ENCODE data around the gene ADAP1. TPM values are rescaled to one million over a fixed set of nuclear protein-coding genes. Genes with fewer than 3 reads are reported as not detected.

Gene ADAP1
- total and polyA plus RNA-seq, 12 donors, result 2.3 to 14.9 (median 9.7) TPM

DNA sequence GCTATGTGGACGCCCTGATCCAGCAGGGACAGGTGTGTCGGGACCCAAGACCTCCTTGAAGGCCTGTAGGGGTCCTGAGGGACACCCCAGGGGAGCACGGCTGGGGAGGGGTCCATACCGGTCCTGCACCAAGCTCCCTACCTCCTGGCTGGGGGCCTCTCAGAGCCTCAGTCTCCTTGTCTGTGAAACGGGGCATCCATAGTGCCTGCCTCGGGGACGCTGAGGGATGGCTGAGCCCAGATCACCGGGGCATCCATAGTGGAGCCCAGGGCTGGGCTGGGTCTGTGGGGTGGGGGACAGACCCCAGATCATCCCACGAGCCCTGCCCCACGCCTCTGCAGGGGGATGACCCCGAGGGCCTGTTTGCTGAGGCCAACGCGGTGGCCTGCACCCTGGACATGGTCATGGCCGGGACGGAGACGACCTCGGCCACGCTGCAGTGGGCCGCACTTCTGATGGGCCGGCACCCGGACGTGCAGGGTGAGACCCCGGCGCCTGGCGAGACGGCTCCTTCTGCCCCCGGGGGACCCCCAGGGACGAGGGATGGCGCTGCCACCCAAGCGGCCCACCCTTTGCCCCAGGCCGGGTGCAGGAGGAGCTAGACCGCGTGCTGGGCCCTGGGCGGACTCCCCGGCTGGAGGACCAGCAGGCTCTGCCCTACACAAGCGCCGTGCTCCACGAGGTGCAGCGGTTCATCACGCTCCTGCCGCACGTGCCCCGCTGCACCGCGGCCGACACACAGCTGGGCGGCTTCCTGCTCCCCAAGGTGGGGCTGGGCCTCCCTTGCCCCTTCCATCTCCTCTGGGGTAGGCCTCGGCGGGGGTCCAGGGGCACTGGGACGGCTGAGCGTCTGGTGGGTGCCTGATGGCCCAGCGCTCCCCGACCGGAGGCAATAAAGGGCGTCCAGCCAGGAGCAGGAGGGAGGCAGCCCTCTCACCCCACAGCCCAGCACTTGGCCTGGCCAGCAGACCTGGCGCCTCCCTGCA lies 32.6 kb upstream of the ADAP1 start:
- intact Hi-C loops (cut with DNase I), result loop anchor here in 1 of 10 donors (10.0 kb wide), 1 partner anchor 168 kb away; no protein-coding TSS in a partner anchor
- Histone ChIP-seq H3K4me1 (peaks cover 0 to 20% (median 10%) of the 10 kb centered on the region in 9 donors), H3K36me3 (no peaks in the 10 kb centered on the region), H3K4me3 (no peak overlapping the region), H3K9me3 (no peaks in the 10 kb centered on the region), H3K27me3 (peaks cover 11 to 63% (median 55%) of the 10 kb centered on the region in 7 donors), H3K27ac (no peak overlapping the region)
- TF ChIP-seq CTCF (IDR thresholded peaks at IDR 0.05), result no peak
- WGBS, 2 donors, result 79 to 86% methylated on average over 56 of the region's 56 CpGs
- ATAC-seq, result no peak
- DNase-seq, result no peak

- intact Hi-C loops (cut with DNase I), result loop anchor here in 1 of 10 donors (10.0 kb wide), 1 partner anchor 169 kb away; no protein-coding TSS in a partner anchor
- H3K9me3 ChIP-seq, result no peaks in the 10 kb centered on the region
- peak in 1 of 8 donors; percentile 8 for ATAC-seq
- no peak for TF ChIP-seq CTCF (IDR thresholded peaks at IDR 0.05)
- no peak for DNase-seq
- peaks cover 11 to 63% (median 55%) of the 10 kb centered on the region in 7 donors for H3K27me3 ChIP-seq
- H3K27ac ChIP-seq, result no peak overlapping the region
- no peak overlapping the region for H3K4me3 ChIP-seq
- no peaks in the 10 kb centered on the region for H3K36me3 ChIP-seq
- 42 to 48% methylated on average over 39 to 41 of the region's 41 CpGs for WGBS, 2 donors
- peaks cover 0 to 13% (median 6%) of the 10 kb centered on the region in 9 donors for H3K4me1 ChIP-seq
Observed at GRCh38 chr7:985915-986741, 31.6 kb upstream of the ADAP1 start.

DNA sequence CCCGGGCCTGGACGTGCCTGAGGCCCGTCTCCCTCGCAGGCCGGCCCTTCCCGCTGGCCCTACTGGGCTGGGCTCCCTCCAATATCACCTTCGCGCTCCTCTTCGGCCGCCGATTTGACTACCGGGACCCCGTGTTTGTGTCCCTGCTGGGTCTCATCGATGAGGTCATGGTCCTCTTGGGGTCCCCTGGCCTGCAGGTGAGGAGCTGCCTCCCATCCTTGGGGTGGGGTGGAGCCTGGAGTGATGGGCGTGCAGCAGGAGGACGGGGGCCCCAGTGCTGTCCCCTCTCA lies 30.6 kb upstream of the ADAP1 start:
- intact Hi-C loops (cut with DNase I), result loop anchor here in 1 of 10 donors (10.0 kb wide), 1 partner anchor 170 kb away; no protein-coding TSS in a partner anchor
- no peak for ATAC-seq
- peaks cover 0 to 17% (median 6%) of the 10 kb centered on the region in 9 donors for H3K4me1 ChIP-seq
- no peak for TF ChIP-seq CTCF (IDR thresholded peaks at IDR 0.05)
- WGBS, 2 donors, result 78 to 79% methylated on average over 16 of the region's 16 CpGs
- H3K36me3 ChIP-seq, result no peaks in the 10 kb centered on the region
- H3K27me3 ChIP-seq, result peaks cover 11 to 63% (median 55%) of the 10 kb centered on the region in 7 donors
- H3K27ac ChIP-seq, result no peak overlapping the region
- H3K4me3 ChIP-seq, result no peak overlapping the region
- DNase-seq, result no peak
- H3K9me3 ChIP-seq, result no peaks in the 10 kb centered on the region

All from heart right ventricle (tissue), 16 donors.